Hippocampal formation (tissue), 2 donors: ENCODE measurements around the gene ULBP1.
"Not testable (repeated sequence)": the region's sequence is repeated elsewhere in the genome, so short reads cannot be mapped to it uniquely, and the experiment has no call there.

Source experiments
- DNase-seq, 2 donors: peaks; one replicate each; lab custom pipeline; 2025; lab: John Stamatoyannopoulos, UW

ULBP1 gene

GRCh38 chr6:149933461-149933860 is 30.3 kb upstream of the ULBP1 start:
- DNase-seq, result no peak

- DNase-seq, result peak in 1 of 2 donors; percentile 29
Observed at GRCh38 chr6:149934249-149935156, 29.2 kb upstream of the ULBP1 start.

- DNase-seq, result no peak
Observed at GRCh38 chr6:149935246-149935645, 28.5 kb upstream of the ULBP1 start.

- no peak for DNase-seq
Observed at GRCh38 chr6:149935668-149936067, 28.1 kb upstream of the ULBP1 start.

GRCh38 chr6:149936743-149937142 is 27.0 kb upstream of the ULBP1 start:
- DNase-seq, result no peak

GRCh38 chr6:149938013-149938570 is 25.7 kb upstream of the ULBP1 start:
- DNase-seq, result not testable (repeated sequence)

GRCh38 chr6:149938571-149939355 is 25.0 kb upstream of the ULBP1 start:
- no peak for DNase-seq

- no peak for DNase-seq
Observed at GRCh38 chr6:149939356-149939648, 24.4 kb upstream of the ULBP1 start.

GRCh38 chr6:149939909-149940671 is 23.7 kb upstream of the ULBP1 start:
- no peak for DNase-seq

- DNase-seq, result no peak
Observed at GRCh38 chr6:149940672-149940982, 23.1 kb upstream of the ULBP1 start.

- peak; percentile 73 to 75 for DNase-seq
Observed at GRCh38 chr6:149941583-149942460, 21.9 kb upstream of the ULBP1 start, which contains the start of gene ULBP2. Gene ULBP2 (plus strand): TSS chr6:149942014. CDS start chr6:149942073, 59 bp downstream.

- DNase-seq, result no peak
Observed at GRCh38 chr6:149942461-149942829, 21.3 kb upstream of the ULBP1 start.

- not testable (repeated sequence) for DNase-seq
Observed at GRCh38 chr6:149943321-149943720, 20.4 kb upstream of the ULBP1 start.

- DNase-seq, result not testable (repeated sequence)
Observed at GRCh38 chr6:149945276-149945675, 18.5 kb upstream of the ULBP1 start.

GRCh38 chr6:149946631-149947030 is 17.1 kb upstream of the ULBP1 start:
- DNase-seq, result not testable (repeated sequence)

- not testable (repeated sequence) for DNase-seq
Observed at GRCh38 chr6:149947533-149947932, 16.2 kb upstream of the ULBP1 start.

- no peak for DNase-seq
Observed at GRCh38 chr6:149948011-149948410, 15.7 kb upstream of the ULBP1 start.

GRCh38 chr6:149948616-149949015 is 15.1 kb upstream of the ULBP1 start:
- DNase-seq, result no peak

- no peak for DNase-seq
Observed at GRCh38 chr6:149950423-149950822, 13.3 kb upstream of the ULBP1 start.

GRCh38 chr6:149951096-149951495 is 12.6 kb upstream of the ULBP1 start:
- no peak for DNase-seq

GRCh38 chr6:149951626-149952025 is 12.1 kb upstream of the ULBP1 start:
- no peak for DNase-seq
